Measurements from ENCODE around the gene CCDC40.

DNA sequence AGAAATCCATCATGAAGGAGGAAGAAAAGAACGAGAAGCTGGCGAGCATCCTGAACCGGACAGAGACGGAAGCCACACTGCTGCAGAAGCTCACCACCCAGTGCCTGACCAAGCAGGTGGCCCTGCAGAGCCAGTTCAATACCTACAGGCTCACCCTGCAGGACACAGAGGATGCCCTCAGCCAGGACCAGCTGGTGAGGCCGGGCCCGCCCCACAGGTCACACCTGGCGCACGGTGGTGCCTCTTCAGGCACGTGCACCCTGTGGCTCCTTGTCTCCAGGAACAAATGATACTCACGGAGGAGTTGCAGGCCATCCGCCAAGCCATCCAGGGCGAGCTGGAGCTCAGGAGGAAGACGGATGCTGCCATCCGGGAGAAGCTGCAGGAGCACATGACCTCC is 45.2 kb downstream of the CCDC40 start:
- TF ChIP-seq, protein P1, sequence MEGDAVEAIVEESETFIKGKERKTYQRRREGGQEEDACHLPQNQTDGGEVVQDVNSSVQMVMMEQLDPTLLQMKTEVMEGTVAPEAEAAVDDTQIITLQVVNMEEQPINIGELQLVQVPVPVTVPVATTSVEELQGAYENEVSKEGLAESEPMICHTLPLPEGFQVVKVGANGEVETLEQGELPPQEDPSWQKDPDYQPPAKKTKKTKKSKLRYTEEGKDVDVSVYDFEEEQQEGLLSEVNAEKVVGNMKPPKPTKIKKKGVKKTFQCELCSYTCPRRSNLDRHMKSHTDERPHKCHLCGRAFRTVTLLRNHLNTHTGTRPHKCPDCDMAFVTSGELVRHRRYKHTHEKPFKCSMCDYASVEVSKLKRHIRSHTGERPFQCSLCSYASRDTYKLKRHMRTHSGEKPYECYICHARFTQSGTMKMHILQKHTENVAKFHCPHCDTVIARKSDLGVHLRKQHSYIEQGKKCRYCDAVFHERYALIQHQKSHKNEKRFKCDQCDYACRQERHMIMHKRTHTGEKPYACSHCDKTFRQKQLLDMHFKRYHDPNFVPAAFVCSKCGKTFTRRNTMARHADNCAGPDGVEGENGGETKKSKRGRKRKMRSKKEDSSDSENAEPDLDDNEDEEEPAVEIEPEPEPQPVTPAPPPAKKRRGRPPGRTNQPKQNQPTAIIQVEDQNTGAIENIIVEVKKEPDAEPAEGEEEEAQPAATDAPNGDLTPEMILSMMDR (IDR thresholded peaks at IDR 0.05), result no peak
- TF ChIP-seq POLR2A (IDR thresholded peaks at IDR 0.05), result no peak
- no peak for TF ChIP-seq POLR2AphosphoS5 (IDR thresholded peaks at IDR 0.05)
